H1 (cell line): Measurements from ENCODE around the gene BCAS3. TPM values are rescaled to one million over a fixed set of nuclear protein-coding genes. Genes with fewer than 3 reads are reported as not detected.

Experiments
- CTCF ChIA-PET: fragments of 300-600 bp; sonication (Branson Sonifier 250); formaldehyde crosslinking; loops from one replicate; lab custom pipeline; 2021; ENCODE audit not compliant: partially characterized antibody; lab: Charles Lee
- POLR2A ChIA-PET: fragments of 300-600 bp; sonication (Branson Sonifier 250); formaldehyde crosslinking; loops from one replicate; lab custom pipeline; 2021; ENCODE audit warnings: inconsistent platforms; ENCODE audit not compliant: partially characterized antibody; lab: Charles Lee
- DNase-seq, 2 experiments: peaks; one replicate each; pipeline versions ENCODE4 v3.0.0 to v3.0.0-alpha.2; 2010 to 2022; ENCODE audit warnings: low spot score in 2 of 2, low read depth in 1 of 2, mixed read lengths in 1 of 2
- FAIRE-seq: peaks from 2 replicates; lab custom pipeline; 2011; peaks lifted over from hg19 to GRCh38; lab: Jason Lieb, UNC
- H2AFZ ChIP-seq: 2 replicates; pipeline ENCODE4 v1.8.1; 2012; ENCODE audit warnings: low read length, inconsistent platforms
- H2AK5ac ChIP-seq: 2 replicates; pipeline ENCODE4 v1.6.1; 2013; ENCODE audit warnings: low read depth, low read length
- H2BK120ac ChIP-seq: replicated peaks from 2 replicates; pipeline ENCODE3; 2013; ENCODE audit warnings: low read depth, low read length, inconsistent platforms
- H2BK12ac ChIP-seq: 2 replicates; pipeline ENCODE4 v1.6.1; 2013; ENCODE audit warnings: low read depth, low read length
- H2BK15ac ChIP-seq: 2 replicates; pipeline ENCODE4 v1.6.1; 2013; ENCODE audit warnings: low read length
- H2BK20ac ChIP-seq: 2 replicates; pipeline ENCODE4 v1.6.1; 2013; ENCODE audit warnings: low read length
- H2BK5ac ChIP-seq: 2 replicates; pipeline ENCODE4 v1.6.1; 2013; ENCODE audit warnings: low read depth, low read length
- H3K14ac ChIP-seq: 2 replicates; pipeline ENCODE4 v1.6.1; 2013; ENCODE audit warnings: inconsistent platforms; ENCODE audit not compliant: insufficient read length
- H3K18ac ChIP-seq: 2 replicates; pipeline ENCODE4 v1.6.1; 2013; ENCODE audit warnings: low read length; ENCODE audit errors: extremely low read depth
- H3K23ac ChIP-seq: 2 replicates; pipeline ENCODE4 v1.6.1; 2013; ENCODE audit warnings: inconsistent platforms; ENCODE audit not compliant: insufficient read length
- H3K23me2 ChIP-seq: 2 replicates; pipeline ENCODE4 v1.6.1; 2013; ENCODE audit warnings: low read depth, low read length
- H3K27ac ChIP-seq: 2 replicates; pipeline ENCODE4 v1.6.1; 2011; ENCODE audit warnings: low read depth, low read length, inconsistent platforms
- H3K27me3 ChIP-seq, 4 experiments: replicated peaks in 1 of 4; 1 replicate in 1 of 4; 2 replicates in 3 of 4; pipeline versions ENCODE4 v1.6.1 to v1.8.1; 2011 to 2013; ENCODE audit warnings: low read length in 3 of 4, mild to moderate bottlenecking in 3 of 4, inconsistent platforms in 2 of 4, mixed read lengths in 2 of 4, moderate library complexity in 1 of 4; ENCODE audit not compliant: control insufficient read depth in 3 of 4, insufficient read depth in 3 of 4; ENCODE audit errors: extremely low read depth in 1 of 4
- H3K36me3 ChIP-seq, 4 experiments: 2 replicates each; pipeline versions ENCODE4 v1.6.1 to v1.8.1; 2011 to 2013; ENCODE audit warnings: mild to moderate bottlenecking in 4 of 4, low read length in 3 of 4, moderate library complexity in 2 of 4, control low read depth in 1 of 4, inconsistent platforms in 1 of 4; ENCODE audit not compliant: insufficient read depth in 4 of 4, control insufficient read depth in 2 of 4
- H3K4ac ChIP-seq: replicated peaks from 2 replicates; pipeline ENCODE3; 2013; ENCODE audit warnings: low read length, low read depth, mixed read lengths, inconsistent platforms; ENCODE audit not compliant: insufficient read length
- H3K4me1 ChIP-seq, 4 experiments: replicated peaks in 1 of 4; 1 replicate in 1 of 4; 2 replicates in 3 of 4; pipeline versions ENCODE4 v1.6.1 to v1.8.1; 2011 to 2013; ENCODE audit warnings: low read length in 3 of 4, inconsistent platforms in 2 of 4, mixed read lengths in 1 of 4; ENCODE audit not compliant: insufficient read depth in 4 of 4, control insufficient read depth in 3 of 4
- H3K4me2 ChIP-seq, 2 experiments: 2 replicates each; pipeline versions ENCODE4 v1.6.1 to v1.8.1; 2011 to 2013; ENCODE audit warnings: low read depth in 2 of 2, low read length in 2 of 2, control low read depth in 1 of 2, inconsistent platforms in 1 of 2, mild to moderate bottlenecking in 1 of 2; ENCODE audit not compliant: insufficient read depth in 1 of 2
- H3K4me3 ChIP-seq, 4 experiments: fragments of 200-600, 300-600 bp in 1 of 4; sonication (generic), shearing (Covaris generic), sonication (Bioruptor Twin) in 1 of 4; 2 replicates each; pipeline versions ENCODE4 v1.5.1 to v1.8.1; 2011 to 2016; ENCODE audit warnings: low read length in 4 of 4, low read depth in 3 of 4, control low read depth in 2 of 4, inconsistent platforms in 2 of 4, mild to moderate bottlenecking in 2 of 4, mixed read lengths in 1 of 4, moderate library complexity in 1 of 4; ENCODE audit not compliant: insufficient read depth in 2 of 4; ENCODE audit errors: extremely low read depth in 1 of 4
- H3K56ac ChIP-seq: replicated peaks from 2 replicates; pipeline ENCODE3; 2013; ENCODE audit warnings: low read depth, mild to moderate bottlenecking, mixed read lengths, low read length, inconsistent platforms; ENCODE audit not compliant: insufficient read length
- H3K79me1 ChIP-seq: 2 replicates; pipeline ENCODE4 v1.6.1; 2013; ENCODE audit warnings: low read depth, low read length, control low read depth
- H3K79me2 ChIP-seq, 2 experiments: 2 replicates each; pipeline versions ENCODE4 v1.6.1 to v1.8.1; 2012 to 2013; ENCODE audit warnings: low read length in 2 of 2, mild to moderate bottlenecking in 2 of 2, inconsistent platforms in 1 of 2; ENCODE audit not compliant: insufficient read depth in 2 of 2, control insufficient read depth in 1 of 2
- H3K9ac ChIP-seq, 4 experiments: replicated peaks in 1 of 4; 1 replicate in 1 of 4; 2 replicates in 3 of 4; pipeline versions ENCODE4 v1.6.1 to v1.8.1; 2011 to 2013; ENCODE audit warnings: low read depth in 3 of 4, low read length in 3 of 4, control low read depth in 2 of 4, mild to moderate bottlenecking in 2 of 4, moderate library complexity in 2 of 4, inconsistent platforms in 1 of 4; ENCODE audit errors: extremely low read depth in 1 of 4
- H3K9me3 ChIP-seq, 2 experiments: 2 replicates each; pipeline versions ENCODE4 v1.6.1 to v1.8.1; 2012 to 2013; ENCODE audit warnings: mild to moderate bottlenecking in 2 of 2, moderate library complexity in 2 of 2, control low read depth in 1 of 2, inconsistent platforms in 1 of 2, low read depth in 1 of 2, low read length in 1 of 2, mixed read lengths in 1 of 2; ENCODE audit not compliant: insufficient read depth in 2 of 2
- H4K20me1 ChIP-seq, 2 experiments: replicated peaks in 1 of 2; 2 replicates each; pipeline versions ENCODE3 to v1.8.1; 2011 to 2013; ENCODE audit warnings: inconsistent platforms in 2 of 2, low read length in 2 of 2, mild to moderate bottlenecking in 1 of 2; ENCODE audit not compliant: insufficient read depth in 2 of 2, control insufficient read depth in 1 of 2
- H4K5ac ChIP-seq: 2 replicates; pipeline ENCODE4 v1.6.1; 2013; ENCODE audit warnings: low read length, low read depth, mixed read lengths, inconsistent platforms; ENCODE audit not compliant: insufficient read length
- H4K8ac ChIP-seq: 2 replicates; pipeline ENCODE4 v1.8.0; 2013; ENCODE audit warnings: mild to moderate bottlenecking, moderate library complexity, low read length, inconsistent platforms; ENCODE audit not compliant: insufficient read depth; ENCODE audit errors: extremely low read depth
- H4K91ac ChIP-seq: replicated peaks from 2 replicates; pipeline ENCODE3; 2013; ENCODE audit warnings: low read length, mixed read lengths, inconsistent platforms; ENCODE audit not compliant: insufficient read length
- CHD1 ChIP-seq: IDR thresholded peaks from 2 replicates; pipeline ENCODE4 v1.6.1; 2012; ENCODE audit warnings: low read depth, low read length, improper control_type of control experiment
- GABPA ChIP-seq: IDR thresholded peaks from 2 replicates; pipeline ENCODE4 v1.6.1; 2011; ENCODE audit warnings: mild to moderate bottlenecking, low read length, moderate library complexity, borderline replicate concordance; ENCODE audit not compliant: insufficient read depth
- WGBS, 2 experiments: shearing (Covaris generic) in 1 of 2; methylation state at CpG; one replicate each; pipeline versions ENCODE4 v1.1.6 to v1.1.7; 2013 to 2015; ENCODE audit warnings: low lambda C conversion rate in 2 of 2, mixed read lengths in 2 of 2, inconsistent platforms in 1 of 2, low coverage in 1 of 2, missing lambda C conversion rate in 1 of 2; ENCODE audit not compliant: insufficient replicate concordance in 2 of 2, insufficient coverage in 1 of 2, insufficient read length in 1 of 2; ENCODE audit errors: extremely low coverage in 1 of 2, missing lambda C conversion rate in 1 of 2; 5-methylcytosine and 5-hydroxymethylcytosine counted together
- polyA plus RNA-seq, 7 experiments: library from polyadenylated mRNA; depleted of rRNA in 3 of 7; stranded (reverse) in 5 of 7; unstranded in 2 of 7; fragments of >200 nt in 5 of 7; fragments of 200-250 nt in 2 of 7; gene quantifications; 1 replicate in 5 of 7; 2 replicates in 1 of 7; 4 replicates in 1 of 7; pipeline versions ENCODE4 v1.2.1 to v1.2.3, GENCODE V29; 2011 to 2013; ENCODE audit warnings: missing spikeins in 2 of 7, mixed read lengths in 2 of 7
- total RNA-seq: library from RNA; stranded (reverse); fragmentation: NEBNext Ultra II Directional; extraction: Animal tissue kit (Norgen Biotek cat#: 25700); gene quantifications from 2 replicates; pipeline ENCODE4 v1.2.1, GENCODE V29; 2021

Gene BCAS3
- total and polyA plus RNA-seq, 2 of the 8 experiments (the other 6 are each of a cell fraction or from before 2014, with no cell fraction given), result 9.9 to 13.3 TPM

DNA sequence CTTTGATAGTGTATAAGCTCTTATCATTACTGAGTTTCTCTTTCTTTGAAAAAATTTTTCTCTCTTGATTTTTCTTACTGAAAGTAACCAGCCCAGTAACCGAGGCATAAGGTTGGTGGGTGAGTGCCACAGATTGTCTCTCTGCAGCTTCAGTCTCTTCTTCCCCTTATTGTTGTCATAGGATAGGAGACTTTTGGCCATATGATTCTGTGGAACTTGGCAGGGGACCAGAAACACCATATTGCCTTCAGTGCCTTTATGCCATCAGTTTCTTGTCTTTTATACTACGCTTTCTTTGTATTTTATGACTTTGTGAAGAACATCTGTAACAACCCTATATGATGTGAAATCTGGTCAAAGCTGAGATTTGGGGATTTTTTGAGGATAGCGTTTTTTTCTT, 380.4 kb downstream of the BCAS3 start:
- Histone ChIP-seq H3K4me1 (no peaks in the 10 kb centered on the region), H3K18ac (no peak overlapping the region), H4K5ac (no peak overlapping the region), H3K4ac (no peak overlapping the region), H2BK20ac (no peak overlapping the region), H4K8ac (no peak overlapping the region), H3K36me3 (no peaks in the 10 kb centered on the region), H3K4me3 (no peak overlapping the region), H3K23me2 (no peaks in the 10 kb centered on the region), H3K9ac (no peak overlapping the region), H2AK5ac (no peak overlapping the region), H3K79me1 (no peaks in the 10 kb centered on the region), H4K91ac (no peak overlapping the region), H3K9me3 (no peaks in the 10 kb centered on the region), H2BK12ac (no peak overlapping the region), H3K27me3 (no peaks in the 10 kb centered on the region), H3K4me2 (no peak overlapping the region), H3K14ac (no peak overlapping the region), H2BK15ac (no peak overlapping the region), H4K20me1 (no peaks in the 10 kb centered on the region), H3K56ac (no peak overlapping the region), H2BK120ac (no peak overlapping the region), H2BK5ac (no peak overlapping the region), H3K27ac (no peak overlapping the region), H3K79me2 (no peaks in the 10 kb centered on the region), H2AFZ (no peak overlapping the region), H3K23ac (no peak overlapping the region)
- POLR2A ChIA-PET, result interaction anchor here (0.9 kb wide), 1 partner anchor 390 kb away, joined by 4 read pairs; no protein-coding TSS in a partner anchor
- 79% methylated on average over 3 of the region's 3 CpGs; no CpG with 5 or more reads in 1 of the 2 experiments for WGBS, 2 experiments
- FAIRE-seq, result no peak
- DNase-seq, result no peak
- CTCF ChIA-PET, result no interaction called here
- TF ChIP-seq GABPA (no peak), CHD1 (no peak)
